Nephron (organoid): Measurements from ENCODE around the gene ZBED4.

Source experiments
- H3K27ac Mint-ChIP-seq, 3 experiments: 2 replicates each; pipeline ENCODE4 v1.8.0; 2020; ENCODE audit warnings: mixed read lengths in 3 of 3, mild to moderate bottlenecking in 2 of 3, moderate library complexity in 1 of 3
- H3K27me3 Mint-ChIP-seq: 2 replicates; pipeline ENCODE4 v1.8.0; 2021; ENCODE audit warnings: low read depth, mild to moderate bottlenecking, moderate library complexity, mixed read lengths
- H3K36me3 Mint-ChIP-seq: 2 replicates; pipeline ENCODE4 v1.8.0; 2020; ENCODE audit warnings: low read depth, mixed read lengths
- H3K4me1 Mint-ChIP-seq: 2 replicates; pipeline ENCODE4 v1.8.0; 2020; ENCODE audit warnings: mixed read lengths
- H3K4me3 Mint-ChIP-seq, 3 experiments: 2 replicates each; pipeline ENCODE4 v1.8.0; 2020; ENCODE audit warnings: mild to moderate bottlenecking in 3 of 3, mixed read lengths in 3 of 3, moderate library complexity in 2 of 3
- H3K9me3 Mint-ChIP-seq: 2 replicates; pipeline ENCODE4 v1.8.0; 2020; ENCODE audit warnings: mixed read lengths
- TF ChIP-seq, protein P1 (sequence below), 3 experiments: fragments of 200-600 bp; sonication (generic); IDR thresholded peaks; one replicate each; pipeline ENCODE4 v1.5.0; 2021; ENCODE audit warnings: antibody characterized with exemption in 3 of 3; ENCODE audit not compliant: unreplicated experiment in 3 of 3

The ZBED4 gene

DNA sequence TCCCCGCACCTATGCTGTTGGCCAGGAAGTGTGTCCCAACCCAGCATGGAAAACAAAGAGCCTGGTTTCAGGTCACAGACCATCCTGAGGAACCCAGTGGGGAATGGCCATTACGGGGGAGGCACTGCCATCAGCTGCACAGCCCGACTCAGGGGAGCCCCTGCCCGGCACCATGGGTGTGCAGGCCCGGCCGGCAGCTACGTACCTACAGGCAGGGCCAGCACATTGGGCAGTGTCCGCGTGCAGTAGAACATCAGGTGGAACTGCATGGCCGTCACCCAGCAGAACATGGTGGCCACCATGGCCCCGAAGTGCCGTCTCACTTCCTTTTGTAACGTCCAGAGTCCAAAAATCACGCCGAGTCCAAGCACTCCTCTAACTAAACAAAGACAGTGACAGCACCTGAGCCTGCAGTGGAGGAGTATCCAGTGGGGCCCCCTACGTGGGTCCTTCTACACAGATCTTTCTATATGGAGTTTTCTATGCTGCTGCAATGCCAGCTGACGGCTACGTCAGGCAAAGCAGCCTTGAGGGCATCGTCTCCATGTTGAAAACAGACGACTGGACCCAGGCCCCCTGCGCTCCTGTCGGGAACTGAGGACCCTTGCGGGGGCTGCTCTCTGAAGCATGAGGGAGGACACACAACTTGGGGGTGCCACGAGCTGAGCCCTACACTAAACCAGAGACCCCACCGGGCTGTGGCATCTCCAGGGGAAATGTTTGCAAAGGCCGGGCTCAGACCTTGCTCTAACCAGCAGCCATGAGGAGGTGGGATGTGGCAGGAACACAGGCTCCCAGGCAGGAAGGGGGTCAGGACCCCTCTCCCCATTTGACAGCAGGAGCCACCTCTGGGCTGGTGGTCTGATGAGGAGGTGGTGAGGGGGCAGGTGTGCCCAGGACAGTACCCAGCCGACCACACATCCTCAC, 56.8 kb downstream of the ZBED4 start:
- Mint-ChIP-seq H3K4me1 (no peaks in the 10 kb centered on the region), H3K27ac (no peak overlapping the region), H3K9me3 (no peaks in the 10 kb centered on the region), H3K36me3 (peaks cover 29% of the 10 kb centered on the region), H3K4me3 (no peak overlapping the region), H3K27me3 (peaks cover 3% of the 10 kb centered on the region)
- TF ChIP-seq, protein P1, sequence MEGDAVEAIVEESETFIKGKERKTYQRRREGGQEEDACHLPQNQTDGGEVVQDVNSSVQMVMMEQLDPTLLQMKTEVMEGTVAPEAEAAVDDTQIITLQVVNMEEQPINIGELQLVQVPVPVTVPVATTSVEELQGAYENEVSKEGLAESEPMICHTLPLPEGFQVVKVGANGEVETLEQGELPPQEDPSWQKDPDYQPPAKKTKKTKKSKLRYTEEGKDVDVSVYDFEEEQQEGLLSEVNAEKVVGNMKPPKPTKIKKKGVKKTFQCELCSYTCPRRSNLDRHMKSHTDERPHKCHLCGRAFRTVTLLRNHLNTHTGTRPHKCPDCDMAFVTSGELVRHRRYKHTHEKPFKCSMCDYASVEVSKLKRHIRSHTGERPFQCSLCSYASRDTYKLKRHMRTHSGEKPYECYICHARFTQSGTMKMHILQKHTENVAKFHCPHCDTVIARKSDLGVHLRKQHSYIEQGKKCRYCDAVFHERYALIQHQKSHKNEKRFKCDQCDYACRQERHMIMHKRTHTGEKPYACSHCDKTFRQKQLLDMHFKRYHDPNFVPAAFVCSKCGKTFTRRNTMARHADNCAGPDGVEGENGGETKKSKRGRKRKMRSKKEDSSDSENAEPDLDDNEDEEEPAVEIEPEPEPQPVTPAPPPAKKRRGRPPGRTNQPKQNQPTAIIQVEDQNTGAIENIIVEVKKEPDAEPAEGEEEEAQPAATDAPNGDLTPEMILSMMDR (IDR thresholded peaks at IDR 0.05; ENCODE audit: unreplicated experiment in 3 of 3): no peak

DNA sequence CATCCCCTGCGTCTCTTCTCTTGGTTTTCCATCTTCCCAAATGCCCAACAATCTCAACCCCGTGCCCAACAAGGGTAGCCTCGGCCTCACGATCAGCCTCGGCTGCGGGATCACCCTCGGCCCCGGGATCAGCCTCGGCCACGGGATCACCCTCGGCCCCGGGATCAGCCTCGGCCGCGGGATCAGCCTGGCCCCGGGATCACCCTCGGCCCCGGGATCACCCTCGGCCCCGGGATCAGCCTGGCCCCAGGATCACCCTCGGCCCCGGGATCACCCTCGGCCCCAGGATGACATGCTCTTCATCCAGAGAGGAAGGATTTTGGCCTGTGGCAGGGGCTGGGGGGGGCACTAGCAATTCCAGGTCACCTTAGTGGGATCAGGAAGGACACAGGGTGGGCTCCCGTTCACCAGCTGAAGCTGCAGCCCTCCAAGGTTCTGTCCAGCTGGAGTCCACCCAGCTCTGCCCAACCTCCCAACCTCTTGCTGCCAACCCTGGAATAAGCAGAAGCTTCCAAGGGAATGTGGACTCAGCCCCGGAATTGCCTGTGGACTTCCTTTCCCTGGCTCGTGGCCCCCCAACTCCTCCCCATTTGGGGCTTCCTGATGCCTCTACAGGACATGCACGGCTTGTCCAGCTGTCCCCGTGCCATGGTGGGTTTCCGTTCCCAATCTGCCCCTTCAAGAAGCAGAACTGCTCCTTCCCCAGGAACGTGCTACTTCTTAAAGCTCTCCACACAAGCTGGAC, 58.4 kb downstream of the ZBED4 start:
- no peaks in the 10 kb centered on the region for H3K9me3 Mint-ChIP-seq
- H3K4me3 Mint-ChIP-seq: no peak overlapping the region
- no peak overlapping the region for H3K27ac Mint-ChIP-seq
- peaks cover 3% of the 10 kb centered on the region for H3K27me3 Mint-ChIP-seq
- H3K36me3 Mint-ChIP-seq: peaks cover 25% of the 10 kb centered on the region
- H3K4me1 Mint-ChIP-seq: no peaks in the 10 kb centered on the region
- TF ChIP-seq, protein P1 (IDR thresholded peaks at IDR 0.05; ENCODE audit: unreplicated experiment in 3 of 3): no peak

DNA sequence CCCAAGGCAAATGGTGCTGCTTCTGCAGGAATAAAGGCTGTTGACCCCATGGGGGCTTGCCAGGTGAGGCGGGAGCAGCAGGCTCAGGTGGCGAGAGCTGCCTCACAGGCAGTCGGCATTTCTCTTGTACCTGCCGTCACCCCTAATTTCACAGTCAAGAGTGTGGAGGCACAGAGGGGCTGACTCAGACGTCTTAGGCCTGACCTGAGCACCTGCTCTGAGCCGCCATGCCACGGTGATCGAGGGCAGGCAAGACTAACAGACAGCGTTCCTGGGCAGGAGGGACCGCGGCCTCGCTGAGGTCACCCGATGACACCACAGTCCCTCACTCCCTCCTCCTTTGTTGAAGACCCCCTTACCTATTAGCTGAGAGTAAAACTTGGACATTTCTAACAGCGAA, 59.4 kb downstream of the ZBED4 start:
- Mint-ChIP-seq H3K4me1 (no peaks in the 10 kb centered on the region), H3K9me3 (no peaks in the 10 kb centered on the region), H3K27me3 (peaks cover 3% of the 10 kb centered on the region), H3K27ac (no peak overlapping the region), H3K36me3 (peaks cover 17% of the 10 kb centered on the region), H3K4me3 (no peak overlapping the region)
- TF ChIP-seq, protein P1 (IDR thresholded peaks at IDR 0.05; ENCODE audit: unreplicated experiment in 3 of 3): no peak

DNA sequence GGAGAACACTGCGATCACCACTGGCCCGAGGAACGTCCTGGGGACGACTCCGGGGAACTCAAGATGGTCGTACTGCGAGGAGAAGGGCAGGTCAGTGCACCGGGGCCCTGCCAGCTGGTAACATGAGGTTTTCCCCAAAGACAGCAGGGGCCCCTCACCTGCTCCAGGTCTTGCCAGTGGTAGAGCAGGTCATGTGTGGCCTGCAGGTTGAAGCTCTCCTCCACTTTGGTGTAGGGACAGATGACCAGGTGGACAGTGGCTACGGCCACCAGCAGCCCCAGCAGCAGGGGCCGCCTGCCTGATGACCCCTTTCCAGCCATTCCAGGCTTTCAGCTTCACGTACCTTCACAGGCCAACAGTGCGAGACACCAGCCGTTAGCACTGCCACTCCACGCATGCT, 59.8 kb downstream of the ZBED4 start:
- TF ChIP-seq, protein P1 (IDR thresholded peaks at IDR 0.05; ENCODE audit: unreplicated experiment in 3 of 3): no peak
- Mint-ChIP-seq H3K27ac (peak overlapping the region in 1 of 3 experiments; percentile 37), H3K27me3 (peaks cover 3% of the 10 kb centered on the region), H3K4me3 (peak overlapping the region in 2 of 3 experiments; percentile 13 to 15), H3K4me1 (no peaks in the 10 kb centered on the region), H3K36me3 (peaks cover 17% of the 10 kb centered on the region), H3K9me3 (no peaks in the 10 kb centered on the region)

DNA sequence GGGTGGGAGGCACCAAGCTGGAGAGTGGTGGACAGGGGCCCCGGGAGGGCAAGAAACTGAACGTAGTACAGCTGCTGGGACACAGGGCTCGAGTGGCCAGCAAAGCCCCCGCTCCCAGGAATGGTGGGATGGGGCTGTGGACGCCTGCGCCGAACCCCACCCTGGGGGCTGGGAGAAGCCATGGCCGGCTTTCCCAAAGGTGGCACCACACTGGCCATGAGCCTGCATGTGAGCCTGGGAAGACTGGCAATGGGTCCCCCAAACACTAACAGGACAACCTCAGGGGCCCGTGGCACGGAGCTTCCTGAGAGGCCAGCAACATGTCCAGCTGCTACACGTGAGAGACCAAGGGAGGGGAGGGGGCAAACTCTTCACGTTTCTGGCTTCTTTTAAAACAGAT, 60.6 kb downstream of the ZBED4 start:
- H3K27ac Mint-ChIP-seq: peak overlapping the region in 1 of 3 experiments; percentile 37
- H3K27me3 Mint-ChIP-seq: peaks cover 3% of the 10 kb centered on the region
- no peak overlapping the region for H3K4me3 Mint-ChIP-seq
- no peaks in the 10 kb centered on the region for H3K9me3 Mint-ChIP-seq
- TF ChIP-seq, protein P1 (IDR thresholded peaks at IDR 0.05; ENCODE audit: unreplicated experiment in 3 of 3): no peak
- H3K4me1 Mint-ChIP-seq: no peaks in the 10 kb centered on the region
- peaks cover 13% of the 10 kb centered on the region for H3K36me3 Mint-ChIP-seq
